ENCODE data around the gene MKX. TPM values are rescaled to one million over a fixed set of nuclear protein-coding genes. Genes with fewer than 3 reads are reported as not detected.

MKX gene
- total RNA-seq, 1 donor from 2014 or later: 2.2 TPM

DNA sequence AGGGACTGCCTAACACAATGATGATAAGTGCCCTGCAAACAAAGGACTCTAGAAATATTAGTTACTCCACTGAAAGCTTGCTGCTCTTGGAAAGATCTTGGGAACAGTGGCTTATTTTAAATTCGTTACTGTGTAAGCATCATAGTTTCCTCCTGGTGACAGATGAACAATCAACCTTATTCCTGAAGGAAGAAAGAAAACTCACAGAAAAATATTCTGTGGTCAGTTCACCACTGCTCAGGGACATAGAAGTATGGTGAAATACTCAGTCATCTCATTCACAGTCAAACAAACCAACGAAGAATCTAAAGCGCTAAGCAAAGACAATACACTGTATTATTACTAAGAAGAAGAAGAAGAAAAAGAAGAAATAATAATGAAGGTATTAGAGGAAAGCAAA, 27.8 kb downstream of the MKX start:
- Histone ChIP-seq H3K4me3 (no peak overlapping the region), H3K27ac (no peak overlapping the region), H3K27me3 (no peaks in the 10 kb centered on the region), H3K36me3 (no peaks in the 10 kb centered on the region), H3K4me1 (no peaks in the 10 kb centered on the region), H3K9me3 (no peaks in the 10 kb centered on the region)
- no peak for DNase-seq (ENCODE audit: extremely low spot score in 2 of 2)
- TF ChIP-seq POLR2AphosphoS5 (IDR thresholded peaks at IDR 0.05; ENCODE audit: insufficient read depth in 1 of 2, low read depth in 1 of 2): no peak
- TF ChIP-seq, protein P1, sequence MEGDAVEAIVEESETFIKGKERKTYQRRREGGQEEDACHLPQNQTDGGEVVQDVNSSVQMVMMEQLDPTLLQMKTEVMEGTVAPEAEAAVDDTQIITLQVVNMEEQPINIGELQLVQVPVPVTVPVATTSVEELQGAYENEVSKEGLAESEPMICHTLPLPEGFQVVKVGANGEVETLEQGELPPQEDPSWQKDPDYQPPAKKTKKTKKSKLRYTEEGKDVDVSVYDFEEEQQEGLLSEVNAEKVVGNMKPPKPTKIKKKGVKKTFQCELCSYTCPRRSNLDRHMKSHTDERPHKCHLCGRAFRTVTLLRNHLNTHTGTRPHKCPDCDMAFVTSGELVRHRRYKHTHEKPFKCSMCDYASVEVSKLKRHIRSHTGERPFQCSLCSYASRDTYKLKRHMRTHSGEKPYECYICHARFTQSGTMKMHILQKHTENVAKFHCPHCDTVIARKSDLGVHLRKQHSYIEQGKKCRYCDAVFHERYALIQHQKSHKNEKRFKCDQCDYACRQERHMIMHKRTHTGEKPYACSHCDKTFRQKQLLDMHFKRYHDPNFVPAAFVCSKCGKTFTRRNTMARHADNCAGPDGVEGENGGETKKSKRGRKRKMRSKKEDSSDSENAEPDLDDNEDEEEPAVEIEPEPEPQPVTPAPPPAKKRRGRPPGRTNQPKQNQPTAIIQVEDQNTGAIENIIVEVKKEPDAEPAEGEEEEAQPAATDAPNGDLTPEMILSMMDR (IDR thresholded peaks at IDR 0.05): no peak
- no peak for TF ChIP-seq POLR2A (IDR thresholded peaks at IDR 0.05)
- intact Hi-C loops (cut with DNase I): no loop called here

DNA sequence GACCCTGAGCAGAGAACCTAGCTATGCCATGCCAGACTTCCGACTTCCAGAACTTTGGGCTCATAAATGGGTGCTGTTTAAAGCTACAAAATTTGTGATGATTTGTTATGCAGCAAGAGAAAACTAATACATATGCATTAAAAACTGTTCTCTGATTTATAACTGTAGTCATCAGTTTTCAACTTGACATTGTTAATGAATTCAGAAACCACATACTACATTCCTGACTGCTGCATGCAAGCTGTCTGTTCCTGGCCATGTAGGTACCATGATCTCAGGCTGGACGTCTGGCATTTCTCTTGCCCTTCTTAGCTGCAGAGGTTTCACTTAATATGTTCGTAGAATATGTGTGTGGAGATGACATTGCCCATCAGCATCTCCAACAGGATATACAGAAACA, 28.4 kb downstream of the MKX start:
- Histone ChIP-seq H3K4me1 (no peaks in the 10 kb centered on the region), H3K4me3 (no peak overlapping the region), H3K9me3 (no peaks in the 10 kb centered on the region), H3K27ac (no peak overlapping the region), H3K27me3 (no peaks in the 10 kb centered on the region), H3K36me3 (no peaks in the 10 kb centered on the region)
- intact Hi-C loops (cut with DNase I): no loop called here
- TF ChIP-seq, protein P1 (IDR thresholded peaks at IDR 0.05): no peak
- TF ChIP-seq POLR2AphosphoS5 (IDR thresholded peaks at IDR 0.05; ENCODE audit: insufficient read depth in 1 of 2, low read depth in 1 of 2) (no peak), POLR2A (IDR thresholded peaks at IDR 0.05) (no peak)
- no peak for DNase-seq (ENCODE audit: extremely low spot score in 2 of 2)

- no peaks in the 10 kb centered on the region for H3K4me1 ChIP-seq
- intact Hi-C loops (cut with DNase I): no loop called here
- TF ChIP-seq POLR2A (IDR thresholded peaks at IDR 0.05): no peak
- TF ChIP-seq POLR2AphosphoS5 (IDR thresholded peaks at IDR 0.05; ENCODE audit: insufficient read depth in 1 of 2, low read depth in 1 of 2): no peak
- TF ChIP-seq, protein P1 (IDR thresholded peaks at IDR 0.05): no peak
- H3K9me3 ChIP-seq: no peaks in the 10 kb centered on the region
- no peaks in the 10 kb centered on the region for H3K27me3 ChIP-seq
- no peak overlapping the region for H3K4me3 ChIP-seq
- no peak overlapping the region for H3K27ac ChIP-seq
- no peaks in the 10 kb centered on the region for H3K36me3 ChIP-seq
- no peak for DNase-seq (ENCODE audit: extremely low spot score in 2 of 2)
Observed at GRCh38 chr10:27716521-27716920, 29.1 kb downstream of the MKX start.

GRCh38 chr10:27715505-27715904, 30.1 kb downstream of the MKX start:
- Histone ChIP-seq H3K27ac (no peak overlapping the region), H3K4me1 (no peaks in the 10 kb centered on the region), H3K36me3 (no peaks in the 10 kb centered on the region), H3K9me3 (no peaks in the 10 kb centered on the region), H3K27me3 (no peaks in the 10 kb centered on the region), H3K4me3 (no peak overlapping the region)
- TF ChIP-seq, protein P1 (IDR thresholded peaks at IDR 0.05): no peak
- TF ChIP-seq POLR2A (IDR thresholded peaks at IDR 0.05) (no peak), POLR2AphosphoS5 (IDR thresholded peaks at IDR 0.05; ENCODE audit: insufficient read depth in 1 of 2, low read depth in 1 of 2) (no peak)
- intact Hi-C loops (cut with DNase I): no loop called here
- no peak for DNase-seq (ENCODE audit: extremely low spot score in 2 of 2)

DNA sequence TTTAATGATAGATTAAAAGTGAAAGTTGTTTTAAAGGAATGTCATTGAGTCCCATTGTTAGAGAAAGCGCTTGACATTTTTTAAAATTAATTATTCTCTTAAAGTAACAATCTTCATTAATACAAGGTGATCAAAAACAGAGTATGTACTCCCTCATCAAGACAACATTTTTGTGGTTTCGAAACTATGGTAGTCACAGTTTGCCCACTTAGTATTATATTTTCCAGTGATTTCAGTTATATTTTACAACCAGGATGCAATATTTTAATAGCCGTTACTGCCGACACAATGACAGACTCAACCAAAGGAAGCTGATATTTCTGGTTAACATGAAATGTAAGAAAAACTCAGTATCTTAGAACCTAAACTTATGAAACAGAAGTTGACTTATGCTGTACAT, 31.3 kb downstream of the MKX start:
- Histone ChIP-seq H3K27ac (no peak overlapping the region), H3K4me1 (no peaks in the 10 kb centered on the region), H3K27me3 (no peaks in the 10 kb centered on the region), H3K4me3 (no peak overlapping the region), H3K9me3 (no peaks in the 10 kb centered on the region), H3K36me3 (no peaks in the 10 kb centered on the region)
- intact Hi-C loops (cut with DNase I): no loop called here
- DNase-seq (ENCODE audit: extremely low spot score in 2 of 2): no peak
- TF ChIP-seq POLR2AphosphoS5 (IDR thresholded peaks at IDR 0.05; ENCODE audit: insufficient read depth in 1 of 2, low read depth in 1 of 2) (no peak), POLR2A (IDR thresholded peaks at IDR 0.05) (no peak)
- TF ChIP-seq, protein P1 (IDR thresholded peaks at IDR 0.05): no peak
